ENCODE measurements around the gene SRSF1.
"Not testable (repeated sequence)": the region's sequence is repeated elsewhere in the genome, so short reads cannot be mapped to it uniquely, and the experiment has no call there.

SRSF1 gene

DNA sequence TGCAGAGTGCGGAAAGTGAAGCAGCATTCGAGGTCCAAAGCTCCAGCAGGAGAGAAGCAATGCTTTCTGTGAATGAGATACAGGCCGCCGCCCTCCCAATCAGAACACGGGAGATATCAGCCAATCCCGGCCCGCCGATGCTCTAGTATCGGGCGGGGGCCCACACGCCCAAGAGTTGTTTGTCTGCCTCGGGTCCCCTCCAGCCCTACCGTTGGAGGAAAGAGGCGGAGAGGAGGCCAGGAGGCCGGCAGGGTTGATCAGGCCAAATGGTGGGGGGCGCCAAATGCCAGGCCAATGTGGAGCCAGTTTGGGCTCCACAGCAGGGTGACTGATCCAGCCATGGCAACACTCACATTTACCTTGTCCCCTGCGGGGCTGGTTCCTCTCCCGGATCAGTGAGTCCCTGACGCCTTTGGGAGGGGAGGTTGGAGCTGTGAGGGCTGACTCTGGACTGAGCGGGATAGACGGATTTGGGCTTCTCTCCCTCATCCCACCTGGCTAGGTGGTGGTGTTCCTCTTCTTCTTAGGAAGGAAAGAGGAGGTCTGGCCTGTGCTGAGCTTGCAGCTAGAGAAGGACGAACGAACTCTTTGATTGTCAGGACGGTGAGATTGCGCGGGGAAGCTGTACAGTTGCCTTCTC is 41.4 kb downstream of the SRSF1 start:
- no peak for DNase-seq (ENCODE audit: low read depth, low spot score)

DNA sequence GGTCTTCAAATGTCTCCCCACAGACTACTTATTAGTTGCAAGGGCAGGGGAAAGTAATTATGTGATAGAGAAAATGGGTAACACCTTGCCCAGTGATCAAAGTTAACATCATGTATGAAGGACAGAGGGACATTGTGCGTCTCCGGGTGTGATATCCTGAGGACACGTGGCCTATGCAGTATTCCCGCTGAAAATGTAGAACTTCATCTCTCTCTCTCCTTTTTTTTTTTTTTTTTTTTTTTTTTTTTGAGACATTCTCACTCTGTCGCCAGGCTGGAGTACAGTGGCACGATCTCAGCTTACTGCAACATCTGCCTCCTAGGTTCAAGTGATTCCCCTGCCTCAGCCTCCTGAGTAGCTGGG is 43.9 kb downstream of the SRSF1 start:
- no peak for DNase-seq (ENCODE audit: low read depth, low spot score)

DNA sequence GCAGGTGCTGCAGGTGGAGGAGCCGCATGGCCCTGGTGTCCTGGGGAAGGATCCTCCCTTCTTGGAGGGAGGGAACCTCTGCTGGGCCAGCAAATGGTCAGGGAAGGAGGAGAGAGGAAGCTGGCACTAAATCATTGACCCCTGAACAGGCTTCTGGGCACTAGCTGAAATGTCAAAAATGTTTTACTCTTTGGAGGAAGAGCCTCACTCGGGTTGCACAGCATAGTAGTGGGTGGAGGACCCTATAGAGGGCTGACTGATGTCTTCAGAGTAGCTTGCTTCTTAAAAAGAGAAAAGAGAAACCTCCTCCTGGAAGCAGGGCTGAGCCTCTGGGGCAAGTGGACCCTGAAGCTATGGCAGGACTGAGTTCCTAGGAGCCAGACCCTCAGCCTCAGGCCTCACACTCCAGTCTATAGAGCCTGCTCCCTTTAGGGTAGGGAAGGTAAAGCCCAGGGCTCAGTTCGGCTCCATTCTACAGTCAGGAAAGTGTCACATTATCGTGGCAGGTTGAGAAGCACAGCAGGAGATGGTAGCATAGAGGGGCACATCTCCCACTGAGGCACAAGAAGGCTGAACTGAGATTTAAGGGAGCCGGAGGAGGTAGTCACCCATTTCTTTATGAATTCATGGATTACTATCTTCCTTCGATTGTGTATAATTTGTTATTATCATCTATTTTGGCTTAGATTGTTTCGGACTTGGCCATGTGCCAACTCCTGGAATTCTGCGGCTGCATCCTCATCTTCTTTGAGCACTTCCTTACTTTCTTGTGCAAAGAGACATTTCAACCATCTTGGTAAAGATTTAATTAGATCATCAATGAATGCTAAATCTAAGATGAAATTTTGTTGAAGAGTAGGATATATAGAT is 44.5 kb downstream of the SRSF1 start:
- DNase-seq (ENCODE audit: low read depth, low spot score): no peak

DNA sequence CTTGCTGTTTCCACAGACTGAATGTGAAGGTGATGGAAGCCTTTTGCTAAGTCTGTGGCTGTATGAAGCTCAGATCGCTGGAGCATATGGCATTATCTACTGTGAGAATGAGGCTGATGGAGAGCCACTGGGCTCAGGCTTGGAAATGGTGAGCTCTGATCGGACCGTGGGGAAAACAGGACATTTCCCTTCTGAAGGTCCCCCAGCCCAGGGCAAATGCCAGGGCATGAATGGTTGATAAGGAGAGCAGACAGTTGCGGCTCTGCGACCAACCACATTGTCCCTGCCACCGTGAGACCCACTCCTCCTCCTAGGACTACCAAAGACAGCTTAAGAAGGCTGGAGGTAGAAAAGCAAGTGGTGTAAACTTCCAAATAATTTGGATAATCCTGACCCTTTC is 47.1 kb downstream of the SRSF1 start:
- DNase-seq (ENCODE audit: low read depth, low spot score): no peak

DNA sequence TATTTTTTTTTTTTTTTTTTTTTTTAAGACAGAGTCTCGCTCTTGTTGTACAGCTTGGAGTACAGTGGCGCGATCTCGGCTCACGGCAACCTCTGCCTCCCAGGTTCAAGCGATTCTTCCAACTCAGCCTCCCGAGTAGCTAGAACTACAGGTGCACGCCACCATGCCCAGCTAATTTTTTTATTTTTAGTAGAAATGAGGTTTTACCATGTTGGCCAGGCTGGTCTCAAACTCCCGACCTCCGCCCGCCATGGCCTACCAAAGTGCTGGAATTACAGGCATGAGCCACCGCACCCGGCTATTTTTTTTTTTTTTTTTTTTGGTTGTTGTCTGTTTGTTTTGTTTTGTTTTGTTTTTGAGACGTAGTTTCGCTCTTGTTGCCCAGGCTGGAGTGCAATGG is 48.7 kb downstream of the SRSF1 start:
- DNase-seq (ENCODE audit: low read depth, low spot score): not testable (repeated sequence)

- no peak for DNase-seq (ENCODE audit: low read depth, low spot score)
These were observed 49.2 kb downstream of the SRSF1 start for GRCh38 chr17:57957886-57958285.

DNA sequence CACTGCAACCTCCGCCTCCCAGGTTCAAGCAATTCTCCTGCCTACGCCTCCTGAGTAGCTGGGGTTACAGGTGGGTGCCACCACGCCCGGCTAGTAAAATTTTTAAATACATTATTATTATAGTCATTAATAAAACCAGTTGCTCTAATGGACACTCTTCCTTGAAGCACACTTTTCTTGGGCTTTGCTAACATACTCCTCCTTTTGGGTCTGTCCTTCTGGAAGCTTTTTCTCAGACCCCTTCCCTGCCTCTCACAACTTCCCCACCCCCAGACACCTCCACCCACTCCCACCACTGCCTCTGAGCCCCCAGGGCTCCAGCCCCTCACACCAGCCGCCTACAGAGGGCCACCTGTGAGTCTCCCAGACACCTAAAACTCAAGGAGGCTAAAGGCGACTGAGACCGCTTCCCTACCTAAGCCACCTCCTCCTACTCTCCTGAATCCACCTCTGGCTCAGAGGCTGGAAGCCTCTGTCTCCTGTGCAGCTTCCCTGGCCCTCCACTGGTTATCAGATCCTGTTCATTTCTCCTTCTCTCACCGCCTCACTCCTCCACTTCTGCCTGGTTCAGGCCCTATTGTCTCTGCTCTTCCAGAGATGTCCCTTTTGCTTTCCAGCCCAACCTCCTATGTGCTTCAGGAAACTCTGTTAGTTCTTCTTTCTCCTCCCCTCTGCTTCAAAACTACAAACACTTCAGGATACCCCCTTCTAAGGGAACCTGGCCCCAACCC is 49.8 kb downstream of the SRSF1 start:
- no peak for DNase-seq (ENCODE audit: low read depth, low spot score)

- DNase-seq (ENCODE audit: low read depth, low spot score): no peak
These were observed 50.5 kb downstream of the SRSF1 start for GRCh38 chr17:57956291-57957119.

GRCh38 chr17:57955183-57955931 is 51.7 kb downstream of the SRSF1 start, which contains the start of gene CUEDC1:
Gene CUEDC1, minus strand, starts transcription at chr17:57955412. Its CDS starts 69,848 bp downstream, at chr17:57885564.
- DNase-seq (ENCODE audit: low read depth, low spot score): no peak

DNA sequence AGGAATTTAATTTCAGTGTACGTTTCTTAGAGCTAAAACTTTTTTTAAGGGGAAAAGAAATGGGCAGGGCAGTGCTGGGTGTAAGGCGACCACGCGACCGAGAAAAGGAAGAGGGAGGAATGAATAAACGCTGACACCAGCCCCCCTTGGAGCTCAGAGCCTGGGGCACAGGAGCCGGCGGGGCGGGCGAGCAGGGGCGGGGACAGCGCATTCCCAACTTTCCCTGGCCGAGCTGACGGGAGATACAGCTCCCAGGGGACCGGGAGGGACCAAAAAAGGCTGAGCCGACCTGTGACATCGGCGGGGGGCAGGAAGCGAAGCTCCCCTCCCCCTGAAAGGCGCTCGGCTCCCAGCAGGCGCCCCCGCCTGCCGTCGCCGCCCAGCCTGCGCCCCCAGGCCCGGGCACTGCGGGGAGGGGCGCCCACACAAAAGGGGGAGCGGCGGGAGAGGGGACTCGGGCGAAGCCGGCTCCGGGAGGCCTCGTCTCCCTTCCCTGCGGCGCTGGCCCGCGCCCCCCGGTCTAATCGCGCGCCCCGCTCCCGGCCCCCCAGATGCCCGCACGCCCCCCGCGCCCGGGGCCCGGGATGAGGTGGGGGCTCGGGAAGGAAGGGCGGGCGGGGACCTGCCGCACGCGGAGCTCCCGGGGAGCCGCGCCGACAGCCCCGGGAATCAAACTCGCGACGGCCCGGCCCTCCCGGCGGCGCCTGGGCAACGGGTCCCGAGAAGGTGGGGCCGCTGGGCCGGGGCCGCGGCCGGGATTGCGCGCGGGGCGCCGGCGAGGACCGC is 52.5 kb downstream of the SRSF1 start:
- DNase-seq (ENCODE audit: low read depth, low spot score): no peak

GRCh38 chr17:57953705-57954396 is 53.2 kb downstream of the SRSF1 start:
- DNase-seq (ENCODE audit: low read depth, low spot score): no peak
